ENCODE measurements around the gene FIZ1.

FIZ1 gene

GRCh38 chr19:55553217-55554182 is 45.8 kb downstream of the FIZ1 start:
- POLR2A ChIA-PET (ENCODE audit: low non-redundant PET), result no interaction called here
- no peak overlapping the region for H3K27ac ChIP-seq
- CTCF ChIA-PET, result no interaction called here
- TF ChIP-seq CTCF (conservative IDR thresholded peaks at IDR 0.05; ENCODE audit: low read depth), result no peak
- DNase-seq (ENCODE audit: low spot score), result no peak

GRCh38 chr19:55552620-55553019 is 46.7 kb downstream of the FIZ1 start:
- H3K27ac ChIP-seq, result no peak overlapping the region
- ChIA-PET POLR2A (ENCODE audit: low non-redundant PET) (no interaction called here), CTCF (interaction anchor here (0.5 to 1.1 kb wide), 3 partner anchors 24 to 84 kb away, joined by 3 to 4 read pairs (median 3); no protein-coding TSS in a partner anchor)
- TF ChIP-seq CTCF (conservative IDR thresholded peaks at IDR 0.05; ENCODE audit: low read depth), result no peak
- no peak for DNase-seq (ENCODE audit: low spot score)

GRCh38 chr19:55552206-55552605 is 47.1 kb downstream of the FIZ1 start:
- no peak for TF ChIP-seq CTCF (conservative IDR thresholded peaks at IDR 0.05; ENCODE audit: low read depth)
- CTCF ChIA-PET, result interaction anchor here (0.5 to 1.1 kb wide), 3 partner anchors 25 to 84 kb away, joined by 3 to 4 read pairs (median 3); no protein-coding TSS in a partner anchor
- POLR2A ChIA-PET (ENCODE audit: low non-redundant PET), result no interaction called here
- H3K27ac ChIP-seq, result no peak overlapping the region
- no peak for DNase-seq (ENCODE audit: low spot score)

GRCh38 chr19:55550321-55550650 is 49.0 kb downstream of the FIZ1 start:
- ChIA-PET POLR2A (ENCODE audit: low non-redundant PET) (no interaction called here), CTCF (interaction anchor here (0.6 kb wide), 3 partner anchors 20 to 1157 kb away, joined by 3 to 4 read pairs (median 3); no protein-coding TSS in a partner anchor)
- DNase-seq (ENCODE audit: low spot score), result no peak
- no peak for TF ChIP-seq CTCF (conservative IDR thresholded peaks at IDR 0.05; ENCODE audit: low read depth)
- H3K27ac ChIP-seq, result no peak overlapping the region

- ChIA-PET POLR2A (ENCODE audit: low non-redundant PET) (interaction anchor here (0.6 kb wide), 1 partner anchor 31 kb away, joined by 3 read pairs; no protein-coding TSS in a partner anchor), CTCF (interaction anchor here (0.6 kb wide), 3 partner anchors 20 to 1157 kb away, joined by 3 to 4 read pairs (median 3); no protein-coding TSS in a partner anchor)
- peak; percentile 76 for DNase-seq (ENCODE audit: low spot score)
- H3K27ac ChIP-seq, result peak overlapping the region; percentile 54
- no peak for TF ChIP-seq CTCF (conservative IDR thresholded peaks at IDR 0.05; ENCODE audit: low read depth)
These were observed 49.6 kb downstream of the FIZ1 start for GRCh38 chr19:55549500-55550320.

All from RWPE1 (cell line).